ENCODE results near the gene ACTBL2. TPM values are rescaled to one million over a fixed set of nuclear protein-coding genes. Genes with fewer than 3 reads are reported as not detected.

ACTBL2 gene
- total RNA-seq, 1 donor from 2014 or later = 0.10 TPM

DNA sequence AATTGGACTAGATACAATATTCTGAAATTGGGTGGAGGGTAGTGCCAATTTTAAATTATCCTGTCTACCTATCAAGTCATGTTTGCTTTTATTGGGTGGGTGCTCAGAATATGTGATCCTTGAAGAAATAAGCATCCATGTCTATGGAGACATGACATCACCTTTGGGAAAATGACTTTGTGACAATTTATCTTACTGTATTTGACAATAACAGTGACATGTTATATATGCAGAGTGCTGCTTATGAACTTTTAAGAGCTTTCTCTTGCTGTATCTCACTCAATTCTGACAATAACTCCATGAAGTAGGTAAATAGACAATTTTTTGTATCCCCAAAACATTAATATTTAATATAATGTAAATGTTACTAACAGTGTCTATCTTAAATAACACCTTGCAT, 15.1 kb upstream of the ACTBL2 start:
- Mint-ChIP-seq H3K4me1 (ENCODE audit: low read depth) (peaks cover 50% of the 10 kb centered on the region), H3K9me3 (ENCODE audit: low read depth) (no peaks in the 10 kb centered on the region), H3K27ac (ENCODE audit: unreplicated experiment) (no peak overlapping the region), H3K27me3 (ENCODE audit: low read depth) (no peaks in the 10 kb centered on the region), H3K36me3 (ENCODE audit: low read depth) (no peaks in the 10 kb centered on the region), H3K4me3 (ENCODE audit: unreplicated experiment) (no peak overlapping the region)
- no peak for DNase-seq (ENCODE audit: low spot score)
- TF ChIP-seq, protein P1, sequence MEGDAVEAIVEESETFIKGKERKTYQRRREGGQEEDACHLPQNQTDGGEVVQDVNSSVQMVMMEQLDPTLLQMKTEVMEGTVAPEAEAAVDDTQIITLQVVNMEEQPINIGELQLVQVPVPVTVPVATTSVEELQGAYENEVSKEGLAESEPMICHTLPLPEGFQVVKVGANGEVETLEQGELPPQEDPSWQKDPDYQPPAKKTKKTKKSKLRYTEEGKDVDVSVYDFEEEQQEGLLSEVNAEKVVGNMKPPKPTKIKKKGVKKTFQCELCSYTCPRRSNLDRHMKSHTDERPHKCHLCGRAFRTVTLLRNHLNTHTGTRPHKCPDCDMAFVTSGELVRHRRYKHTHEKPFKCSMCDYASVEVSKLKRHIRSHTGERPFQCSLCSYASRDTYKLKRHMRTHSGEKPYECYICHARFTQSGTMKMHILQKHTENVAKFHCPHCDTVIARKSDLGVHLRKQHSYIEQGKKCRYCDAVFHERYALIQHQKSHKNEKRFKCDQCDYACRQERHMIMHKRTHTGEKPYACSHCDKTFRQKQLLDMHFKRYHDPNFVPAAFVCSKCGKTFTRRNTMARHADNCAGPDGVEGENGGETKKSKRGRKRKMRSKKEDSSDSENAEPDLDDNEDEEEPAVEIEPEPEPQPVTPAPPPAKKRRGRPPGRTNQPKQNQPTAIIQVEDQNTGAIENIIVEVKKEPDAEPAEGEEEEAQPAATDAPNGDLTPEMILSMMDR (IDR thresholded peaks at IDR 0.05) = no peak

DNA sequence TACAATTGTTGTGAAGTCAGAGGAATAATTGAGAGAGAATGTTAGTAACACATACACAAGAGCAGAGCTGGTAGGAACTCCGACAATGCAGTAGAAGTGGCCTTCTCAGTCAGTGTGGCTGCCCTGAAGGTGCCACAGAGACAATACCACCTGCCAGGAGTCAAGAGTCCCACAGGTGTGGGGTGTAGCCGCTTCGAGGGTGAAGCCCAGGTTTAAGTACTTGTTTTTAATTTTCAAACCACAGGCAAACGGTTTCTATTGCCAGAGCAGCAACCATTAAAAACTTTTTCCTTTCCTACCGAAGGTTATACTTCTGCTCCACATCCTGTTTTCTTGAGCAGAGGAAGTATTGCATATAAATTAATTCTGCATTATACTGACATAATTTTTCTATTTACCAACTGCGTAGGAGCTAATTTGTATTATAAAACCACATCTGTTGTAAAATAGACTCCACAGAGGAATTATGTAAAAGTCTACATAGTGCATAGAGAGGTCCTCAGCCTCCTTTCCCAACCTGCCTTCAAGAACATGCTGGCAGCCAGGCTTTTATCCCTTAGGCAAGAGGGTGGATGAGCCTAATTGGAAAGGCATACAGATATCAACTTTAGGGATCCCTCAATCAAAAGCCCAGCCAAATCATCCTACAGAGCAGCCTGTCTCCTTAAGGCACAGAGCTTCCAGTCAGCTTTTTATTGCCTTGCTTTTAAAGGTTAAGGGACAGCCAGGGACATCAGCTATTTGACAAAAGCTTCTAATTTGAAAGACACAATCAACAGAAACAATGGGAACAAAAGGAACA, 12.9 kb upstream of the ACTBL2 start:
- no peak overlapping the region for H3K4me3 Mint-ChIP-seq (ENCODE audit: unreplicated experiment)

DNA sequence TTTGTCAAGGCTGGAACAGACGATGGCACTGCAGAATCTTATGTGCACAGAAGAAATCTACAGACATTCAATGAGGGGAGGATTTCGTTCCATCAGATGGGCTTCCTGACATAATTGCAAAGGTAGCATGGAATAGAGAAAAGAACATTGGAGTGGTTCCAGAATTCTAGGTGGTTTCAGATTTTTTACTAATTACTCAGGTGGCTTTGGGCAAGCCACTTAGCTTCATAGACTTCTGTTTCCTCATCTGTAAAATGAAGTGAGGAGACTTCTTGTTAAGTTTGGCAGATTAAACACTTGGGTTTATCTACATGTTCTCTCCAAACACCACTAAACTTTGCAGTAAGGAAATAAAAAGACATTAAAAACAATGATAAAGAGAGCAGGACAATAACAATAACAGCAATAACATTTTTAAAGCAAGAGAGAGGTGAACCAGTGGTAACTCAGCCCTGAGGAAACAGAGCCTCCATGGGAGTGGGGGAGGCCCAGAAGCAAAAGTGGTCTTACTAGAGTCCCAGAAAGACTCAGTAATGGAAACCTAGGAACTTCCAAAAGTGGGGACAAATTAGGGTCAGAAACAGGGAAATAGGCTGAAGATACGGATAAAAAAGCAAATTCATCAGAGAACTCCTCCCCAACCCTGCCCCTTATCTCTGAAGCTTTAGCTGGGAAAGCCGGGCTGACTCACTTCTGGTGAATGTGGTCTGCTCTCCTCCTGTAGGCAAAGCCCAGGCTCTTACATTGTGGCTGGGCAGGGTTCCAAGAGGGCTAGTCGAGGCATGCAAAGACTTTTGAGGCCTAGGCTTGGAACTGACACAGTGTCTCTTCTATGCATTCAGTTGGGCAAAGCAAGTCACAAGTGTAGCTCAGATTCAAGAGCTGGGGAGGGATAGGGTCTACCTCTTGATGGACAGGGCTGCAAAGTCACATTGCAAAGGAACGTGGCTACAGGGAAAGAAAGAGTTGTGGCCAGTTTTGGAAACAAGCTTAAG, 11.8 kb upstream of the ACTBL2 start:
- H3K4me3 Mint-ChIP-seq (ENCODE audit: unreplicated experiment) = no peak overlapping the region

More for the DNA sequence above, 12.9 kb upstream of the ACTBL2 start:
- peak overlapping the region; percentile 96 for H3K27ac Mint-ChIP-seq (ENCODE audit: unreplicated experiment)
- TF ChIP-seq, protein P1 (IDR thresholded peaks at IDR 0.05) = no peak
- no peaks in the 10 kb centered on the region for H3K36me3 Mint-ChIP-seq (ENCODE audit: low read depth)
- DNase-seq (ENCODE audit: low spot score) = no peak
- no peaks in the 10 kb centered on the region for H3K27me3 Mint-ChIP-seq (ENCODE audit: low read depth)
- no peaks in the 10 kb centered on the region for H3K9me3 Mint-ChIP-seq (ENCODE audit: low read depth)
- H3K4me1 Mint-ChIP-seq (ENCODE audit: low read depth) = peaks cover 41% of the 10 kb centered on the region

DNA sequence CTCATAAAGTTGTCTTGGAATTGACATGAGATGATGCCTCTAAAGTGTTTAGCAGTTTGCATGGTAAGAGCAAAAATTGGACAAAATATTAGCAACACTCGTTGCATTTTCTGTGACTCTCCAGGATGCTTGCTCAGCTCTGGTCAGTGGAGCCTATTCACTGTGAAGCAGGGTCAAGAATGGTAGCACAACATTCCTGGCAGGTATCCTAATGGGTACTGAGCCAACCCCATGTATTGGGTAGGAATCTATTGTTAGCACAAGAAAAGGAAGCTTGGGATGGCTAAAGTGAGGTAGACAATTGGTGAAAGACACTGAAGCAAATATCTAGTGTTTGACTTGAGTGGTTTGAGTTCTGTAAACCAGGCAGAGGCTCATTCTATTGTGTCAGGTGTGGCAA, 10.4 kb upstream of the ACTBL2 start:
- Mint-ChIP-seq H3K4me1 (ENCODE audit: low read depth) (peaks cover 46% of the 10 kb centered on the region), H3K9me3 (ENCODE audit: low read depth) (no peaks in the 10 kb centered on the region), H3K27me3 (ENCODE audit: low read depth) (no peaks in the 10 kb centered on the region), H3K27ac (ENCODE audit: unreplicated experiment) (no peak overlapping the region), H3K36me3 (ENCODE audit: low read depth) (no peaks in the 10 kb centered on the region), H3K4me3 (ENCODE audit: unreplicated experiment) (no peak overlapping the region)
- no peak for DNase-seq (ENCODE audit: low spot score)
- TF ChIP-seq, protein P1 (IDR thresholded peaks at IDR 0.05) = no peak

More for the DNA sequence above, 11.8 kb upstream of the ACTBL2 start:
- no peaks in the 10 kb centered on the region for H3K9me3 Mint-ChIP-seq (ENCODE audit: low read depth)
- no peaks in the 10 kb centered on the region for H3K27me3 Mint-ChIP-seq (ENCODE audit: low read depth)
- peak overlapping the region; percentile 96 for H3K27ac Mint-ChIP-seq (ENCODE audit: unreplicated experiment)
- TF ChIP-seq, protein P1 (IDR thresholded peaks at IDR 0.05) = peak; percentile 17
- DNase-seq (ENCODE audit: low spot score) = peak; percentile 93
- no peaks in the 10 kb centered on the region for H3K36me3 Mint-ChIP-seq (ENCODE audit: low read depth)
- H3K4me1 Mint-ChIP-seq (ENCODE audit: low read depth) = peaks cover 41% of the 10 kb centered on the region

DNA sequence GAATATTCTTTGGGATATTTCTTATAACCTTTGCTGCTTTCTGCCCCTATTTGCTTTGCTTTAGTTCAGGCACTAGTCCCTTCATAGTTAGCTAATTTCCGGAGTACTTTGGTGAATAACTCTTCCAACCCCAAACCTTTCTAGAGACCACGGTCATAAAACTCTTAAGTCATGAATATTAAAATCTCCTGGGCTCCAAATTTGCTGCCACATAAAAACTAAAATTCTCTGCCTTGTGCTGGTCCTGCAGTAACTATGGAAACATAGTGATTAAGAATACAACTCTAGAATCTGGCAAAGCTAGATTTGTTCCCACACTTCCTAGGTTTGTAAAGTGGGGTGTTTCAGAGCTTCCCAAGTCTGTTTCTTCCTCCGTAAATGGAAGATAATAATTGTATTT, 10.0 kb upstream of the ACTBL2 start:
- no peak overlapping the region for H3K27ac Mint-ChIP-seq (ENCODE audit: unreplicated experiment)

More for the DNA sequence above, 10.0 kb upstream of the ACTBL2 start:
- TF ChIP-seq, protein P1 (IDR thresholded peaks at IDR 0.05) = no peak
- Mint-ChIP-seq H3K4me3 (ENCODE audit: unreplicated experiment) (no peak overlapping the region), H3K27me3 (ENCODE audit: low read depth) (no peaks in the 10 kb centered on the region), H3K36me3 (ENCODE audit: low read depth) (no peaks in the 10 kb centered on the region), H3K9me3 (ENCODE audit: low read depth) (no peaks in the 10 kb centered on the region), H3K4me1 (ENCODE audit: low read depth) (peaks cover 50% of the 10 kb centered on the region)
- DNase-seq (ENCODE audit: low spot score) = no peak

Measured in chondrocyte (in vitro differentiated cells).